ENCODE measurements around the gene BMAL1. TPM values are rescaled to one million over a fixed set of nuclear protein-coding genes. Genes with fewer than 3 reads are reported as not detected.

The BMAL1 gene
- total RNA-seq, 1 experiment from 2014 or later = 8.3 TPM

DNA sequence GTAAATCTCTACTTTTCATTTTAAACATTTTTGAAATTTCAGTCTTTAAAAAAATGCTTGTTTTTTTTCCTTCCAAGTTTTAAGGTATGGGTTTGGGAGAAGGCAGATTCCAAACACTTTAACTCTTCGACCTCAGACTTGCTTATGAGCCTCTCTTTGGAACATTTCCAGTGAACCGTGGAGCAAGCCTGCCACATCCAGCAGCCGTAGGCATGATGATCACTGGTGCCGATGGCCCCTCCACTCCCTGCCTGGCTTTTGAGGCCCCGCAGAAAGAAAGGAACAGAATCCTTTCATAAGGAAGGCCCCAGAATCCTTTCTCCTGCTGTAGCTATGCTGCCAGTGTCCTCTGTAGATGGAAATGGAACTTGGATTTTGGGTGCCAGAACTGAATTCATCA is 50.7 kb downstream of the BMAL1 start:
- H3K27ac Mint-ChIP-seq = no peak overlapping the region
- H3K4me3 Mint-ChIP-seq = no peak overlapping the region
- DNase-seq (ENCODE audit: low spot score) = no peak
- H3K27me3 Mint-ChIP-seq (ENCODE audit: low read depth) = no peaks in the 10 kb centered on the region
- no peaks in the 10 kb centered on the region for H3K36me3 Mint-ChIP-seq
- H3K4me1 Mint-ChIP-seq = peaks cover 7% of the 10 kb centered on the region; the same call in 1 of the 2 replicates
- H3K9me3 Mint-ChIP-seq = no peaks in the 10 kb centered on the region
- CTCF ChIA-PET = interaction anchor here (1.0 kb wide), 1 partner anchor 15 kb away, joined by 4 read pairs; no protein-coding TSS in a partner anchor
- POLR2A ChIA-PET = no interaction called here
- no peak for TF ChIP-seq ATF1 (CRISPR knock-in tag; IDR thresholded peaks at IDR 0.05)
- TF ChIP-seq, protein P1, sequence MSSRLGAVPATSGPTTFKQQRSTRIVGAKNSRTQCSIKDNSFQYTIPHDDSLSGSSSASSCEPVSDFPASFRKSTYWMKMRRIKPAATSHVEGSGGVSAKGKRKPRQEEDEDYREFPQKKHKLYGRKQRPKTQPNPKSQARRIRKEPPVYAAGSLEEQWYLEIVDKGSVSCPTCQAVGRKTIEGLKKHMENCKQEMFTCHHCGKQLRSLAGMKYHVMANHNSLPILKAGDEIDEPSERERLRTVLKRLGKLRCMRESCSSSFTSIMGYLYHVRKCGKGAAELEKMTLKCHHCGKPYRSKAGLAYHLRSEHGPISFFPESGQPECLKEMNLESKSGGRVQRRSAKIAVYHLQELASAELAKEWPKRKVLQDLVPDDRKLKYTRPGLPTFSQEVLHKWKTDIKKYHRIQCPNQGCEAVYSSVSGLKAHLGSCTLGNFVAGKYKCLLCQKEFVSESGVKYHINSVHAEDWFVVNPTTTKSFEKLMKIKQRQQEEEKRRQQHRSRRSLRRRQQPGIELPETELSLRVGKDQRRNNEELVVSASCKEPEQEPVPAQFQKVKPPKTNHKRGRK (CRISPR knock-in tag; IDR thresholded peaks at IDR 0.05; ENCODE audit: borderline replicate concordance) = no peak
- TF ChIP-seq NR3C1 (CRISPR knock-in tag; conservative IDR thresholded peaks at IDR 0.05; ENCODE audit: low read depth) = no peak
- no peak for TF ChIP-seq ZNF219 (CRISPR knock-in tag; IDR thresholded peaks at IDR 0.05; ENCODE audit: borderline replicate concordance)
- no peak for TF ChIP-seq NFYB (CRISPR knock-in tag; conservative IDR thresholded peaks at IDR 0.05; ENCODE audit: low read depth)
- no peak for TF ChIP-seq ETV6 (CRISPR knock-in tag; IDR thresholded peaks at IDR 0.05)
- TF ChIP-seq E2F4 (CRISPR knock-in tag; IDR thresholded peaks at IDR 0.05; ENCODE audit: borderline replicate concordance, low read depth) = no peak
- TF ChIP-seq, protein P2, sequence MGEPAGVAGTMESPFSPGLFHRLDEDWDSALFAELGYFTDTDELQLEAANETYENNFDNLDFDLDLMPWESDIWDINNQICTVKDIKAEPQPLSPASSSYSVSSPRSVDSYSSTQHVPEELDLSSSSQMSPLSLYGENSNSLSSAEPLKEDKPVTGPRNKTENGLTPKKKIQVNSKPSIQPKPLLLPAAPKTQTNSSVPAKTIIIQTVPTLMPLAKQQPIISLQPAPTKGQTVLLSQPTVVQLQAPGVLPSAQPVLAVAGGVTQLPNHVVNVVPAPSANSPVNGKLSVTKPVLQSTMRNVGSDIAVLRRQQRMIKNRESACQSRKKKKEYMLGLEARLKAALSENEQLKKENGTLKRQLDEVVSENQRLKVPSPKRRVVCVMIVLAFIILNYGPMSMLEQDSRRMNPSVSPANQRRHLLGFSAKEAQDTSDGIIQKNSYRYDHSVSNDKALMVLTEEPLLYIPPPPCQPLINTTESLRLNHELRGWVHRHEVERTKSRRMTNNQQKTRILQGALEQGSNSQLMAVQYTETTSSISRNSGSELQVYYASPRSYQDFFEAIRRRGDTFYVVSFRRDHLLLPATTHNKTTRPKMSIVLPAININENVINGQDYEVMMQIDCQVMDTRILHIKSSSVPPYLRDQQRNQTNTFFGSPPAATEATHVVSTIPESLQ (CRISPR knock-in tag; IDR thresholded peaks at IDR 0.05) = no peak
- TF ChIP-seq CBFB (CRISPR knock-in tag; IDR thresholded peaks at IDR 0.05; ENCODE audit: low read depth) = no peak
- TF ChIP-seq, protein P3, sequence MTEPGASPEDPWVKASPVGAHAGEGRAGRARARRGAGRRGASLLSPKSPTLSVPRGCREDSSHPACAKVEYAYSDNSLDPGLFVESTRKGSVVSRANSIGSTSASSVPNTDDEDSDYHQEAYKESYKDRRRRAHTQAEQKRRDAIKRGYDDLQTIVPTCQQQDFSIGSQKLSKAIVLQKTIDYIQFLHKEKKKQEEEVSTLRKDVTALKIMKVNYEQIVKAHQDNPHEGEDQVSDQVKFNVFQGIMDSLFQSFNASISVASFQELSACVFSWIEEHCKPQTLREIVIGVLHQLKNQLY (CRISPR knock-in tag; IDR thresholded peaks at IDR 0.05) = no peak
- no peak for TF ChIP-seq ZNF425 (CRISPR knock-in tag; conservative IDR thresholded peaks at IDR 0.05)
- TF ChIP-seq HMGA2 (CRISPR knock-in tag; IDR thresholded peaks at IDR 0.05) = no peak
- no peak for TF ChIP-seq PRRX2 (CRISPR knock-in tag; IDR thresholded peaks at IDR 0.05)
- TF ChIP-seq, protein P4, sequence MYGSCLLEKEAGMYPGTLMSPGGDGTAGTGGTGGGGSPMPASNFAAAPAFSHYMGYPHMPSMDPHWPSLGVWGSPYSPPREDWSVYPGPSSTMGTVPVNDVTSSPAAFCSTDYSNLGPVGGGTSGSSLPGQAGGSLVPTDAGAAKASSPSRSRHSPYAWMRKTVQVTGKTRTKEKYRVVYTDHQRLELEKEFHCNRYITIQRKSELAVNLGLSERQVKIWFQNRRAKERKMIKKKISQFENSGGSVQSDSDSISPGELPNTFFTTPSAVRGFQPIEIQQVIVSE (CRISPR knock-in tag; IDR thresholded peaks at IDR 0.05; ENCODE audit: borderline replicate concordance) = no peak
- no peak for TF ChIP-seq ZNF138 (CRISPR knock-in tag; conservative IDR thresholded peaks at IDR 0.05)
- TF ChIP-seq NFATC4 (CRISPR knock-in tag; IDR thresholded peaks at IDR 0.05) = no peak
- no peak for ATAC-seq

GRCh38 chr11:13329670-13330356 is 52.2 kb downstream of the BMAL1 start:
- Mint-ChIP-seq H3K36me3 (no peaks in the 10 kb centered on the region), H3K4me1 (peaks cover 7% of the 10 kb centered on the region; the same call in 1 of the 2 replicates), H3K27me3 (ENCODE audit: low read depth) (no peaks in the 10 kb centered on the region), H3K27ac (0 out of 2 replicates have a peak overlapping the region, but pooled peaks have one; percentile 26), H3K4me3 (no peak overlapping the region), H3K9me3 (no peaks in the 10 kb centered on the region)
- no peak for DNase-seq (ENCODE audit: low spot score)
- ChIA-PET CTCF (no interaction called here), POLR2A (no interaction called here)
- no peak for ATAC-seq
- TF ChIP-seq ZNF396 (CRISPR knock-in tag; IDR thresholded peaks at IDR 0.05; ENCODE audit: borderline replicate concordance) = no peak
- TF ChIP-seq FOXK1 (CRISPR knock-in tag; IDR thresholded peaks at IDR 0.05) = no peak
- no peak for TF ChIP-seq ZNF317 (CRISPR knock-in tag; IDR thresholded peaks at IDR 0.05; ENCODE audit: borderline replicate concordance, low read depth)
- no peak for TF ChIP-seq ZNF232 (CRISPR knock-in tag; IDR thresholded peaks at IDR 0.05)
- TF ChIP-seq, protein P5, sequence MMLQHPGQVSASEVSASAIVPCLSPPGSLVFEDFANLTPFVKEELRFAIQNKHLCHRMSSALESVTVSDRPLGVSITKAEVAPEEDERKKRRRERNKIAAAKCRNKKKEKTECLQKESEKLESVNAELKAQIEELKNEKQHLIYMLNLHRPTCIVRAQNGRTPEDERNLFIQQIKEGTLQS (CRISPR knock-in tag; conservative IDR thresholded peaks at IDR 0.05) = no peak
- no peak for TF ChIP-seq PRRX2 (CRISPR knock-in tag; IDR thresholded peaks at IDR 0.05)
- no peak for TF ChIP-seq TEAD1 (CRISPR knock-in tag; IDR thresholded peaks at IDR 0.05)
- no peak for TF ChIP-seq TP53 (CRISPR knock-in tag; IDR thresholded peaks at IDR 0.05)
- no peak for TF ChIP-seq ZNF425 (CRISPR knock-in tag; conservative IDR thresholded peaks at IDR 0.05)
- no peak for TF ChIP-seq ETV6 (CRISPR knock-in tag; IDR thresholded peaks at IDR 0.05)
- no peak for TF ChIP-seq FOXP1 (CRISPR knock-in tag; IDR thresholded peaks at IDR 0.05; ENCODE audit: borderline replicate concordance)

Data from WTC11 (cell line).